IMR-90 (cell line): ENCODE measurements around the gene HNRNPL. TPM values are rescaled to one million over a fixed set of nuclear protein-coding genes. Genes with fewer than 3 reads are reported as not detected.

ENCODE experiments used
- ATAC-seq: fragments of 200-7000 bp; cut with Tn5 transposase; 2 replicates; pipeline ENCODE4 v1.9.1; 2020; ENCODE audit warnings: low read depth, mild to moderate bottlenecking, moderate library complexity
- BruUV-seq: library from RNA; stranded (reverse); fragments of 400-500 nt; replicated peaks from 2 replicates; lab custom pipeline; 2021; lab: Mats Ljungman, UMichigan
- CTCF ChIA-PET: fragments of 300-600 bp; formaldehyde crosslinking; extraction: SDS; loops from one replicate; lab custom pipeline; 2021; ENCODE audit warnings: antibody characterized with exemption; lab: Yijun Ruan, JAX
- POLR2A ChIA-PET: fragments of 300-600 bp; sonication (Branson Sonifier 250); formaldehyde crosslinking; loops from one replicate; lab custom pipeline; 2022; ENCODE audit warnings: antibody characterized with exemption; ENCODE audit not compliant: unreplicated experiment; lab: Charles Lee
- DNase-seq: peaks from one replicate; pipeline ENCODE4 v3.0.0; 2013
- H2AFZ ChIP-seq: replicated peaks from 2 replicates; pipeline ENCODE3; 2013; ENCODE audit warnings: low read length, mild to moderate bottlenecking; ENCODE audit not compliant: poor library complexity
- H2AK5ac ChIP-seq: 2 replicates; pipeline ENCODE4 v1.6.1; 2013; ENCODE audit warnings: low read depth, low read length, inconsistent platforms
- H2AK9ac ChIP-seq: replicated peaks from 2 replicates; pipeline ENCODE3; 2013; ENCODE audit warnings: mild to moderate bottlenecking, low read depth, low read length, moderate library complexity; ENCODE audit not compliant: poor library complexity
- H2BK120ac ChIP-seq: 2 replicates; pipeline ENCODE4 v1.6.1; 2013; ENCODE audit warnings: low read depth, low read length, inconsistent platforms
- H2BK15ac ChIP-seq: 3 replicates; pipeline ENCODE4 v1.6.1; 2013; ENCODE audit warnings: low read depth, low read length, inconsistent platforms
- H2BK20ac ChIP-seq: 2 replicates; pipeline ENCODE4 v1.6.1; 2013; ENCODE audit warnings: low read depth, mild to moderate bottlenecking, inconsistent platforms, low read length, moderate library complexity
- H2BK5ac ChIP-seq: 2 replicates; pipeline ENCODE4 v1.6.1; 2013; ENCODE audit warnings: mild to moderate bottlenecking, low read depth, low read length, inconsistent platforms; ENCODE audit not compliant: poor library complexity, severe bottlenecking
- H3K14ac ChIP-seq: replicated peaks from 2 replicates; pipeline ENCODE4 v1.6.1; 2013; ENCODE audit warnings: low read depth, low read length, inconsistent platforms
- H3K18ac ChIP-seq: 2 replicates; pipeline ENCODE4 v1.6.1; 2013; ENCODE audit warnings: low read depth, low read length, control low read depth
- H3K23ac ChIP-seq: 2 replicates; pipeline ENCODE4 v1.6.1; 2013; ENCODE audit warnings: low read depth, low read length, inconsistent platforms
- H3K27ac ChIP-seq: 2 replicates; pipeline ENCODE4 v1.5.1; 2013; ENCODE audit warnings: mild to moderate bottlenecking, control low read depth, low read length; ENCODE audit not compliant: insufficient read depth
- H3K27me3 ChIP-seq: 2 replicates; pipeline ENCODE4 v1.6.1; 2013; ENCODE audit warnings: low read length; ENCODE audit not compliant: control insufficient read depth, insufficient read depth
- H3K36me3 ChIP-seq: 2 replicates; pipeline ENCODE4 v1.6.1; 2013; ENCODE audit warnings: low read length, mixed read lengths; ENCODE audit not compliant: control insufficient read depth, insufficient read depth
- H3K4ac ChIP-seq: 2 replicates; pipeline ENCODE4 v1.6.1; 2013; ENCODE audit warnings: low read depth, low read length, inconsistent platforms
- H3K4me1 ChIP-seq: 2 replicates; pipeline ENCODE4 v1.6.1; 2013; ENCODE audit warnings: low read length, mixed read lengths; ENCODE audit not compliant: control insufficient read depth, insufficient read depth
- H3K4me2 ChIP-seq: 2 replicates; pipeline ENCODE4 v1.6.1; 2013; ENCODE audit warnings: low read depth, mild to moderate bottlenecking, control low read depth, low read length, moderate library complexity
- H3K4me3 ChIP-seq: 2 replicates; pipeline ENCODE4 v1.5.1; 2013; ENCODE audit warnings: low read depth, mild to moderate bottlenecking, control low read depth, low read length, moderate library complexity; ENCODE audit not compliant: insufficient read depth
- H3K56ac ChIP-seq: 2 replicates; pipeline ENCODE4 v1.6.1; 2013; ENCODE audit warnings: low read length, inconsistent platforms; ENCODE audit not compliant: insufficient read depth; ENCODE audit errors: extremely low read depth
- H3K79me1 ChIP-seq, 2 experiments: 2 replicates each; pipeline ENCODE4 v1.6.1; 2013; ENCODE audit warnings: low read length in 2 of 2, inconsistent platforms in 1 of 2, low read depth in 1 of 2
- H3K9ac ChIP-seq: 2 replicates; pipeline ENCODE4 v1.6.1; 2013; ENCODE audit warnings: low read depth, low read length, control low read depth
- H3K9me1 ChIP-seq: 2 replicates; pipeline ENCODE4 v1.6.1; 2013; ENCODE audit warnings: low read length, inconsistent platforms; ENCODE audit not compliant: insufficient read depth
- H3K9me3 ChIP-seq: 2 replicates; pipeline ENCODE4 v1.6.1; 2013; ENCODE audit warnings: low read length; ENCODE audit not compliant: control insufficient read depth, insufficient read depth
- H4K20me1 ChIP-seq: 2 replicates; pipeline ENCODE4 v1.6.1; 2013; ENCODE audit warnings: low read length, inconsistent platforms; ENCODE audit not compliant: insufficient read depth
- H4K5ac ChIP-seq: 2 replicates; pipeline ENCODE4 v1.6.1; 2013; ENCODE audit warnings: mild to moderate bottlenecking, low read depth, low read length, control low read depth
- H4K8ac ChIP-seq, 2 experiments: 2 replicates each; pipeline ENCODE4 v1.6.1; 2013; ENCODE audit warnings: low read depth in 2 of 2, low read length in 2 of 2, control low read depth in 1 of 2, inconsistent platforms in 1 of 2
- H4K91ac ChIP-seq: 2 replicates; pipeline ENCODE4 v1.6.1; 2013; ENCODE audit warnings: low read depth, low read length, inconsistent platforms; ENCODE audit not compliant: insufficient read depth
- BHLHE40 ChIP-seq: fragments of 150-350 bp; IDR thresholded peaks from 2 replicates; pipeline ENCODE4 v1.6.1; 2016; ENCODE audit warnings: mild to moderate bottlenecking, low read depth, low read length
- CEBPB ChIP-seq: IDR thresholded peaks from 2 replicates; pipeline ENCODE4 v1.6.1; 2012; ENCODE audit warnings: low read depth, low read length, improper control_type of control experiment
- CHD1 ChIP-seq: IDR thresholded peaks from 2 replicates; pipeline ENCODE4 v1.6.1; 2012; ENCODE audit warnings: low read depth, low read length, improper control_type of control experiment
- CTCF ChIP-seq: conservative IDR thresholded peaks from 2 replicates; pipeline ENCODE4 v1.5.1; 2012; ENCODE audit warnings: mild to moderate bottlenecking, low read depth, low read length, improper control_type of control experiment
- FOS ChIP-seq: fragments of 150-350 bp; IDR thresholded peaks from 2 replicates; pipeline ENCODE4 v1.6.1; 2016; ENCODE audit warnings: low read depth, low read length
- MAFK ChIP-seq: IDR thresholded peaks from 2 replicates; pipeline ENCODE4 v1.6.1; 2012; ENCODE audit warnings: low read depth, low read length, improper control_type of control experiment
- NFE2L2 ChIP-seq: fragments of 150-350 bp; IDR thresholded peaks from 2 replicates; pipeline ENCODE4 v1.6.1; 2016; ENCODE audit warnings: low read depth, mild to moderate bottlenecking, low read length
- RAD21 ChIP-seq: IDR thresholded peaks from 2 replicates; pipeline ENCODE4 v1.6.1; 2012; ENCODE audit warnings: low read length, improper control_type of control experiment
- RCOR1 ChIP-seq: IDR thresholded peaks from 2 replicates; pipeline ENCODE4 v1.6.1; 2012; ENCODE audit warnings: mild to moderate bottlenecking, low read length, improper control_type of control experiment; ENCODE audit not compliant: insufficient replicate concordance
- RFX5 ChIP-seq: IDR thresholded peaks from 2 replicates; pipeline ENCODE4 v1.8.0; 2012; ENCODE audit warnings: low read depth, mild to moderate bottlenecking, low read length, moderate library complexity
- SMC3 ChIP-seq: fragments of 150-350 bp; IDR thresholded peaks from 2 replicates; pipeline ENCODE4 v1.6.1; 2016; ENCODE audit warnings: low read depth, mild to moderate bottlenecking, antibody characterized with exemption, low read length, moderate library complexity
- WGBS, 2 experiments: methylation state at CpG; one replicate each; pipeline versions ENCODE4 v1.1.5 to v1.1.7; 2013; ENCODE audit warnings: missing lambda C conversion rate in 2 of 2; ENCODE audit not compliant: insufficient read length in 1 of 2; ENCODE audit errors: extremely low coverage in 2 of 2; 5-methylcytosine and 5-hydroxymethylcytosine counted together
- dilution Hi-C: fragments of 300-500 bp; cut with HindIII; formaldehyde crosslinking; loops from one replicate; pipeline ENCODE4 v1.14.3; 2018; ENCODE audit warnings: low sequenced_read_pairs; ENCODE audit not compliant: unreplicated experiment
- in situ Hi-C: fragments of 300-500 bp; cut with MboI; formaldehyde crosslinking; loops from 3 replicates; pipeline ENCODE4 v1.14.3; 2019; ENCODE audit warnings: low sequenced_read_pairs, inconsistent platforms, mixed read lengths
- intact Hi-C: fragments of 100-400 bp; cut with micrococcal nuclease; formaldehyde crosslinking; loops from 2 replicates; pipeline ENCODE4 v1.10.0; 2022
- polyA plus RNA-seq, 3 experiments: library from polyadenylated mRNA; depleted of rRNA; stranded (reverse); fragments of >200 nt; gene quantifications; 2 replicates each; pipeline ENCODE4 v1.2.3, GENCODE V29; 2012; ENCODE audit warnings: low replicate concordance in 1 of 3
- total RNA-seq: library from RNA; depleted of rRNA; stranded (reverse); fragments of >200 nt; gene quantifications from 2 replicates; pipeline ENCODE4 v1.2.3, GENCODE V29; 2012
- TF ChIP-seq, protein P1 (sequence below): fragments of 150-350 bp; IDR thresholded peaks from 2 replicates; pipeline ENCODE4 v1.6.1; 2016; ENCODE audit warnings: low read depth, mild to moderate bottlenecking, low read length, moderate library complexity, borderline replicate concordance

The HNRNPL gene
- total and polyA plus RNA-seq, 2 of the 4 experiments (the other 2 are of a cell fraction): 277 to 429 TPM

DNA sequence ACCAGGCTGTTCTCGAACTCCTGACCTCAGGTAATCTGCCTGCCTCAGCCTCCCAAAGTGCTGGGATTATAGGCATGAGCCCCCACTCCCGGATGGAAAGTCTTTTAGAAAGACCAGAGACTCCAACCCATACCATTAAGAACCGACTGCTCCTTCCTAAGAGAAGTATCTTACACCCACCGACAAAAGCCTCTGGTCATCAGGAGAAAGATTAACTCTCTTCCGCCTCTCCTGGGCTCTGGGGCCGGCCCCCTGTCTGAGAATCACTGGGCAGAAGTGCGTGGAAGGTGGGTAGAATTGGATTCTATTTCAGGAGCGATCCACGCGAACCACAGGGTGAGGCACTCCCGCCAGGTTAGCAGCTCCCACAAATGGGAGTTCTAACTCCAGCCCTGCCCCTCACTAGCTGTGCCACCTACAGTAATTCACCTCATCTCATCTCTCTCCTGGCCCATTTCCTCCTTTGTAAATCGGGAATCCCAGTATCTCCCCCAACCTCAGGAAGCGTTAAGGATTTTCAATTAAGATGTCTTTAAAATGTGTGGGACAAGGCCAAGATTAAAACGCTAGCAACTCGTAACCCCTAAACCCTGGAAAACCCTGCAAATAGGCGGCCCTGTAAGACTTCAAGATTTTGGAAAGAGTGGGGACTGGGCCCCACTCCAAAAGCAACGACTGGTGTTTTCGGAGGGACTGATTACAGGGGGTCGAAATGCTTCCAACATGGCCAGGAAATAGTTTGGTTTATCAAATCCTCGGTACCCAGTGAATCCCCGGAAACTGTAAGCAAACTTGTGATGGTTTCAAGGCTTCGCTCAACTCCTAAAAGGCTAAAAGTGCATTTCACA is 1.3 kb downstream of the HNRNPL start:
- H3K9ac ChIP-seq: peak overlapping the region; percentile 73
- TSS peak; percentile 44 for BruUV-seq
- peak overlapping the region; percentile 46 for H3K4ac ChIP-seq
- H2BK5ac ChIP-seq: peak overlapping the region; percentile 43
- H3K9me1 ChIP-seq: peaks cover 11% of the 10 kb centered on the region
- peak overlapping the region; percentile 78 for H4K91ac ChIP-seq
- no peak for TF ChIP-seq SMC3
- TF ChIP-seq NFE2L2: no peak
- no peak for TF ChIP-seq FOS
- no peak for TF ChIP-seq RCOR1
- no peak for TF ChIP-seq RFX5
- no peak for TF ChIP-seq CTCF
- no peak for TF ChIP-seq CEBPB
- no peak; the same call in 1 of the 2 replicates for TF ChIP-seq CHD1
- no peak for TF ChIP-seq BHLHE40
- no peak for TF ChIP-seq RAD21
- TF ChIP-seq, protein P1, sequence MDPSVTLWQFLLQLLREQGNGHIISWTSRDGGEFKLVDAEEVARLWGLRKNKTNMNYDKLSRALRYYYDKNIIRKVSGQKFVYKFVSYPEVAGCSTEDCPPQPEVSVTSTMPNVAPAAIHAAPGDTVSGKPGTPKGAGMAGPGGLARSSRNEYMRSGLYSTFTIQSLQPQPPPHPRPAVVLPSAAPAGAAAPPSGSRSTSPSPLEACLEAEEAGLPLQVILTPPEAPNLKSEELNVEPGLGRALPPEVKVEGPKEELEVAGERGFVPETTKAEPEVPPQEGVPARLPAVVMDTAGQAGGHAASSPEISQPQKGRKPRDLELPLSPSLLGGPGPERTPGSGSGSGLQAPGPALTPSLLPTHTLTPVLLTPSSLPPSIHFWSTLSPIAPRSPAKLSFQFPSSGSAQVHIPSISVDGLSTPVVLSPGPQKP: no peak
- no peak for TF ChIP-seq MAFK
- no peaks in the 10 kb centered on the region for H3K27me3 ChIP-seq
- 0% methylated on average over 1 of the region's 22 CpGs; no CpG with 5 or more reads in 1 of the 2 experiments for WGBS, 2 experiments
- peak overlapping the region; percentile 22; the same call in 1 of the 2 replicates for H3K18ac ChIP-seq
- peak overlapping the region; percentile 83 for H3K23ac ChIP-seq
- no peaks in the 10 kb centered on the region for H3K9me3 ChIP-seq
- CTCF ChIA-PET: interaction anchor here (0.5 kb wide), 1 partner anchor 16 kb away, joined by 3 read pairs; no protein-coding TSS in a partner anchor
- peak overlapping the region; percentile 89 for H3K4me2 ChIP-seq
- peak overlapping the region; percentile 69 for H2AK5ac ChIP-seq
- H2AK9ac ChIP-seq: peak overlapping the region; percentile 90
- peak overlapping the region; percentile 83 for H3K14ac ChIP-seq
- no peak overlapping the region; the same call in 1 of the 2 replicates for H2BK20ac ChIP-seq
- intact Hi-C loops: loop anchor here (2.0 kb wide), 1 partner anchor 18 kb away; the partner anchor contains the start of gene ECH1
- H4K5ac ChIP-seq: peak overlapping the region; percentile 8; the same call in 1 of the 2 replicates
- no peak overlapping the region for H2BK15ac ChIP-seq
- peak overlapping the region; percentile 40 to 70 for H4K8ac ChIP-seq
- H4K20me1 ChIP-seq: peaks cover 56% of the 10 kb centered on the region
- in situ Hi-C loops: no loop called here
- H2BK120ac ChIP-seq: no peak overlapping the region
- H3K4me1 ChIP-seq: peaks cover 15% of the 10 kb centered on the region
- H3K56ac ChIP-seq: peak overlapping the region; percentile 71
- DNase-seq (no peak), ATAC-seq (no peak)
- H3K4me3 ChIP-seq: peak overlapping the region; percentile 49
- no peak overlapping the region for H2AFZ ChIP-seq
- H3K27ac ChIP-seq: peak overlapping the region; percentile 41
- POLR2A ChIA-PET: interaction anchor here (0.5 to 1.0 kb wide), 5 partner anchors 15 to 201 kb away, joined by 3 to 6 read pairs (median 3); partner anchors contain the start of gene ACTN4
- peaks cover 37% of the 10 kb centered on the region for H3K36me3 ChIP-seq
- peaks cover 26 to 70% of the 10 kb centered on the region in 2 experiments for H3K79me1 ChIP-seq
- dilution Hi-C loops: no loop called here
